Neutrophil (primary cell): ENCODE results near the gene RGS7BP.

Experiments
- H3K27ac ChIP-seq: fragments of 200-600 bp; sonication (generic); 2 replicates; pipeline ENCODE4 v1.5.1; 2016; ENCODE audit warnings: mild to moderate bottlenecking, moderate library complexity
- H3K27me3 ChIP-seq: fragments of 200-600 bp; sonication (generic); 2 replicates; pipeline ENCODE4 v1.6.0; 2016; ENCODE audit warnings: mild to moderate bottlenecking
- H3K36me3 ChIP-seq: fragments of 200-600 bp; sonication (generic); 2 replicates; pipeline ENCODE4 v1.5.1; 2017
- H3K4me1 ChIP-seq, 2 experiments: fragments of 200-600 bp in 1 of 2; sonication (generic) in 1 of 2; 1 replicate in 1 of 2; 2 replicates in 1 of 2; pipeline versions ENCODE4 v1.5.1 to v1.6.1; 2013 to 2016; ENCODE audit warnings: low read depth in 1 of 2, low read length in 1 of 2, mild to moderate bottlenecking in 1 of 2, moderate library complexity in 1 of 2; ENCODE audit not compliant: control insufficient read depth in 1 of 2, insufficient read depth in 1 of 2
- H3K4me3 ChIP-seq, 2 experiments: fragments of 200-600 bp in 1 of 2; sonication (generic) in 1 of 2; 1 replicate in 1 of 2; 2 replicates in 1 of 2; pipeline ENCODE4 v1.5.1; 2013 to 2016; ENCODE audit warnings: low read depth in 1 of 2, low read length in 1 of 2, mild to moderate bottlenecking in 1 of 2, moderate library complexity in 1 of 2
- H3K9me3 ChIP-seq: fragments of 200-600 bp; sonication (generic); 2 replicates; pipeline ENCODE4 v1.5.1; 2016
- TF ChIP-seq, protein P1 (sequence below): fragments of 200-600 bp; sonication (generic); IDR thresholded peaks from 2 replicates; pipeline ENCODE4 v1.5.1; 2016; ENCODE audit warnings: antibody characterized with exemption

RGS7BP gene

DNA sequence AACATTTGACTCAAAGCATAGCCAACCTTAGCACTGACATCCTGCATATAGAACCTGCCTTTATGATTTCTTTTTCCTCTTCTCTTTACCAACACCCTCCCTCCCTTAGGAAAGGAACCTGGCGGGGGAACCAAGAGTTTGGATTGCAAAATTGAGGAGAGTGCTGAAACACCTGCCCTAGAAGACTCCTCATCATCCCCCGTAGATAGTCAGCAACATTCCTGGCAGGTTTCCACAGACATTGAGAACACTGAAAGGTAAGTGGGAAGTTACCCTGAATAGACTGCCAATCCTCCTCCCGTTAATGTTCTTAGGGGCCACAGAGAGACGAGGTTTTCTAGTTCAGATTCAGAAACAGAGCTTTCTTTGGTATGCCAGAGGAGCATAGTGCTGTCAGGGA lies 88.8 kb downstream of the RGS7BP start:
- no peaks in the 10 kb centered on the region for H3K9me3 ChIP-seq
- H3K27ac ChIP-seq: no peak overlapping the region
- no peak overlapping the region for H3K4me3 ChIP-seq

DNA sequence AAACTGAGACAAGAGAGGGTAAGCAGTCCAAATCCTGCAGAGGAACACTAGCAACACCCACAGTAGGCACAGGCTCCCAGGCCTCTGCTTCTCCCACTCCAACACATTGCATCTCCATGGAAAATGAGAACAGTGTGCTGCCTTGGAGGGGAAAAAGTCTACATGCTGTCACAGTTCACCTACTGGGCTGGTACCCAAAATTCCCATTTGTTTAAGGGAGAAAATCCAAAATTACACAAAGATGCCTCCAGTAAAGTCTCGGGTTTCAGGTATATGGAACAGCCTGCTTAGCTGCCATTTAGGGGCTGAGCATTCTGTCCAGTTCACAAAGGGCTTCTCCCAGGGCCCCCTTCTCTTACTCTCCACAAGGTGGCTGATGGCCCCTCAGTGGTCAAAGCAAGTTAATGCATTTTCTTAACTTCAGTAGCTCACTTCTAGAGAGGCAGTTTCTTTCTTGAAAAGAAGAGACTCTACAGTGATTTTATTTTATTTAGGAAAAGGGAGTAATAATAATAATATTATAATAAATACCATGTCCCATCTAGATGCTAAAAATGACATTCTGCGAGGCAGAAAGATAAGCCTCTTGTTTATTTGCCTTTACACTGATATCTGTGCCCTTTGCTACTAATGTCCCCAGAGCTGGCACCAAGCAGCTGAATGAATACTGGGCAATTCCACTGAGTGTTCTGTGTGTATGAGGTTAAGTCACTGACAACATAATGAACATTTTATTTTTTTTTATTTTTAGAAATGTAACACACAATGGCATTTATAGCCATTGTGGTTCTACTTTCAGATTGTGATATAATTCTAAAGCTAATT lies 89.4 kb downstream of the RGS7BP start:
- H3K4me1 ChIP-seq: no peaks in the 10 kb centered on the region
- no peak overlapping the region for H3K4me3 ChIP-seq
- TF ChIP-seq, protein P1, sequence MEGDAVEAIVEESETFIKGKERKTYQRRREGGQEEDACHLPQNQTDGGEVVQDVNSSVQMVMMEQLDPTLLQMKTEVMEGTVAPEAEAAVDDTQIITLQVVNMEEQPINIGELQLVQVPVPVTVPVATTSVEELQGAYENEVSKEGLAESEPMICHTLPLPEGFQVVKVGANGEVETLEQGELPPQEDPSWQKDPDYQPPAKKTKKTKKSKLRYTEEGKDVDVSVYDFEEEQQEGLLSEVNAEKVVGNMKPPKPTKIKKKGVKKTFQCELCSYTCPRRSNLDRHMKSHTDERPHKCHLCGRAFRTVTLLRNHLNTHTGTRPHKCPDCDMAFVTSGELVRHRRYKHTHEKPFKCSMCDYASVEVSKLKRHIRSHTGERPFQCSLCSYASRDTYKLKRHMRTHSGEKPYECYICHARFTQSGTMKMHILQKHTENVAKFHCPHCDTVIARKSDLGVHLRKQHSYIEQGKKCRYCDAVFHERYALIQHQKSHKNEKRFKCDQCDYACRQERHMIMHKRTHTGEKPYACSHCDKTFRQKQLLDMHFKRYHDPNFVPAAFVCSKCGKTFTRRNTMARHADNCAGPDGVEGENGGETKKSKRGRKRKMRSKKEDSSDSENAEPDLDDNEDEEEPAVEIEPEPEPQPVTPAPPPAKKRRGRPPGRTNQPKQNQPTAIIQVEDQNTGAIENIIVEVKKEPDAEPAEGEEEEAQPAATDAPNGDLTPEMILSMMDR: no peak
- H3K36me3 ChIP-seq: no peaks in the 10 kb centered on the region
- H3K27ac ChIP-seq: no peak overlapping the region
- no peaks in the 10 kb centered on the region for H3K27me3 ChIP-seq
- H3K9me3 ChIP-seq: no peaks in the 10 kb centered on the region

More for the DNA sequence above, 88.8 kb downstream of the RGS7BP start:
- no peaks in the 10 kb centered on the region for H3K27me3 ChIP-seq
- no peaks in the 10 kb centered on the region for H3K4me1 ChIP-seq
- no peaks in the 10 kb centered on the region for H3K36me3 ChIP-seq
- TF ChIP-seq, protein P1: no peak

DNA sequence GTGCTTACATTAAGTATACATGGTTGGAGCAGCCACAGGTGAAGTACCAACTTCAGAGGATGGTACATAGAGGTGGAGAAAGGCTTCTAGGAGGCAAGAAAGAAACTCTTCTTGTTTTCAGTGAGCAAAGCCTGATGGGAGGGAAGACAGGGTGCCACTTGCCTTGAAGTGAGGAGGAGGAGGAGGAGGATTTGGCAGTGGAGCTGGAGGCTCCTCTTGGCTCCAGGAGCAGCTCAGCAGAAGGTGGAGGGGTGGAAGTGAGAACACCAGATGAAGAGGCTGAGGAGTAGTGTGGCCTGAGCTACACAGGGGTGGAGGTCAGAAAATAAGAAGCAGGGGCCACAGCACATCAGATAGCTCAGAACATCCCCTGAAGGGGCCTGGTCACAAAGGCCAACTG lies 93.4 kb downstream of the RGS7BP start:
- TF ChIP-seq, protein P1: no peak
- Histone ChIP-seq H3K9me3 (no peaks in the 10 kb centered on the region), H3K4me3 (no peak overlapping the region), H3K27ac (no peak overlapping the region), H3K27me3 (no peaks in the 10 kb centered on the region), H3K36me3 (no peaks in the 10 kb centered on the region), H3K4me1 (no peaks in the 10 kb centered on the region)

DNA sequence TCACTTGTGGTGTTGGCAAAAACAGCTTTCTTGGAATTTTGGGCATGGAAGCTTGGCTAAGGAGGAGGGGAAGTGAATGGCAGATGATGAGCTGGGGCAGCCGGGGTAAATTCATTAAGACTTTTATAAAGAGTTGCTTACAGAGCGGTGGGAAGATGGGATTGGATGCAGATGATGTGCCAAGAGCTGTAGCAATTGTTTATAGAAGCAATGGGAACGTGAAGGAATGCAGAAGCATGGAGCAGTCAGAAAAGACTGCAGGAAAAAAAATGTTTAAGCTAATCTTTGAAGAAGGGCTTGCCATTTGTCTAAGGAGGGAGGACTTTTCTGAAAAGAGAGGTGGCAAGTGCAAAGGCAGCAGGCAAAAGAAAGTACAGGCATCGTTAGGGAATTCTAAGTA lies 97.9 kb downstream of the RGS7BP start:
- Histone ChIP-seq H3K4me1 (no peaks in the 10 kb centered on the region), H3K36me3 (no peaks in the 10 kb centered on the region), H3K4me3 (no peak overlapping the region), H3K9me3 (no peaks in the 10 kb centered on the region), H3K27me3 (peaks cover 13% of the 10 kb centered on the region), H3K27ac (no peak overlapping the region)
- TF ChIP-seq, protein P1: no peak

DNA sequence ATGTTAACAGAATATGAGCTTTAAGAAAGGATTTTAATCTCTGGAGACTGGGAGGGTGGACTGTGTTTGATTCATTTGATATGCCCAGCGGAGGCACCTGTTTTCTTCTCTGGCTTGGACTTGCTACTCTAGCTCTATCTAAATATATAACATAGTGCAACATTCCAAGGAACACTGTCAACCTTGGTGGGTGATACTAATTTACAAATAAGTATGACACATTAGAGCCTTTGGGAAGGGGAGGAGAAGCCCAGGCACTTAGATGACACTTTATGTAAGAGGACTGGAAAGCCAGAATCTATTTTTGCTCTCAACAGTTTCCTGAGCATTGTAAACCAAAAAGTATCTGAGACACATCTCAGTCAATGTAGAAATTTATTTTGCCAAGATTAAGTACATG lies 101.1 kb downstream of the RGS7BP start:
- H3K4me3 ChIP-seq: no peak overlapping the region
- no peaks in the 10 kb centered on the region for H3K9me3 ChIP-seq
- H3K36me3 ChIP-seq: no peaks in the 10 kb centered on the region
- no peaks in the 10 kb centered on the region for H3K4me1 ChIP-seq
- TF ChIP-seq, protein P1: no peak
- H3K27me3 ChIP-seq: peaks cover 26% of the 10 kb centered on the region
- no peak overlapping the region for H3K27ac ChIP-seq
